Stimulated activated CD4-positive, alpha-beta T cell treated with anti-CD3 and anti-CD28 coated beads, TNF-alpha, amount 100 ng/mL, for 24 hours (primary cell): Measurements from ENCODE around the gene BAX.

Source experiments
- DNase-seq, 3 experiments: peaks; one replicate each; pipeline ENCODE4 v3.0.0-alpha.2; 2020; ENCODE audit warnings: low read depth in 3 of 3

BAX gene

GRCh38 chr19:48962029-48962848 is 7.6 kb downstream of the BAX start:
- DNase-seq, result no peak

GRCh38 chr19:48962849-48963165 is 8.1 kb downstream of the BAX start:
- DNase-seq, result no peak

GRCh38 chr19:48963371-48964204 is 8.9 kb downstream of the BAX start:
- DNase-seq, result peak in 2 of 3 experiments; percentile 40 to 76

- DNase-seq, result no peak
These were observed 9.7 kb downstream of the BAX start for GRCh38 chr19:48964205-48965039.

- DNase-seq, result peak; percentile 78 to 92 (median 83)
These were observed 10.5 kb downstream of the BAX start, which contains the start of gene FTL for GRCh38 chr19:48965040-48965805. Gene FTL (plus strand): TSS chr19:48965309. CDS start chr19:48965508, 199 bp downstream.

- DNase-seq, result peak; percentile 74 to 91 (median 82)
These were observed 11.3 kb downstream of the BAX start for GRCh38 chr19:48965806-48966540.

- no peak for DNase-seq
These were observed 12.1 kb downstream of the BAX start for GRCh38 chr19:48966541-48967345.

- no peak for DNase-seq
These were observed 12.9 kb downstream of the BAX start for GRCh38 chr19:48967346-48968178.

GRCh38 chr19:48968179-48968661 is 13.5 kb downstream of the BAX start:
- DNase-seq, result no peak

GRCh38 chr19:48968813-48969218 is 14.1 kb downstream of the BAX start:
- no peak for DNase-seq

GRCh38 chr19:48969276-48970138 is 14.8 kb downstream of the BAX start:
- DNase-seq, result no peak

- DNase-seq, result no peak
These were observed 15.6 kb downstream of the BAX start for GRCh38 chr19:48970139-48970766.

GRCh38 chr19:48970923-48971395 is 16.3 kb downstream of the BAX start:
- peak; percentile 65 to 80 (median 75) for DNase-seq

GRCh38 chr19:48975947-48976847 is 21.5 kb downstream of the BAX start:
- no peak for DNase-seq

- DNase-seq, result no peak
These were observed 22.4 kb downstream of the BAX start for GRCh38 chr19:48977061-48977460.

- DNase-seq, result no peak
These were observed 27.6 kb downstream of the BAX start for GRCh38 chr19:48982280-48982679.
